GM21717 (cell line): Measurements from ENCODE around the gene ANXA9.
A peak's percentile ranks its signal among the peaks of the same experiment; 100 is the strongest.

Experiments used
- ATAC-seq: cut with Tn5 transposase; IDR thresholded peaks from one replicate; pipeline ENCODE4 v1.9.1; 2021; ENCODE audit warnings: mild to moderate bottlenecking, moderate library complexity; ENCODE audit not compliant: unreplicated experiment

Gene ANXA9

GRCh38 chr1:150974580-150975478, 7.3 kb upstream of the ANXA9 start, which contains the start of gene CERS2:
TSS of gene CERS2 (minus strand) at chr1:150974835. CDS start at chr1:150969090, 5,745 bp downstream.
- peak; percentile 73 for ATAC-seq

GRCh38 chr1:150976401-150976821, 5.7 kb upstream of the ANXA9 start:
- no peak for ATAC-seq

GRCh38 chr1:150976879-150977694, 5.0 kb upstream of the ANXA9 start:
- no peak for ATAC-seq

- ATAC-seq: no peak
Observed at GRCh38 chr1:150979092-150980056, 2.7 kb upstream of the ANXA9 start.

GRCh38 chr1:150981177-150981804, 801 bp upstream of the ANXA9 start:
- ATAC-seq: no peak

GRCh38 chr1:150985179-150985825, 3.2 kb downstream of the ANXA9 start:
- no peak for ATAC-seq

- ATAC-seq: no peak
Observed at GRCh38 chr1:150987924-150988323, 5.8 kb downstream of the ANXA9 start.

- ATAC-seq: no peak
Observed at GRCh38 chr1:150992626-150993025, 10.5 kb downstream of the ANXA9 start.

GRCh38 chr1:150994248-150994647, 12.2 kb downstream of the ANXA9 start:
- ATAC-seq: no peak

- no peak for ATAC-seq
Observed at GRCh38 chr1:150995460-150995859, 13.4 kb downstream of the ANXA9 start.

- no peak for ATAC-seq
Observed at GRCh38 chr1:150995896-150996295, 13.8 kb downstream of the ANXA9 start.

GRCh38 chr1:150997126-150997872, 15.2 kb downstream of the ANXA9 start:
- no peak for ATAC-seq

- ATAC-seq: no peak
Observed at GRCh38 chr1:150997949-150998348, 15.9 kb downstream of the ANXA9 start.

- ATAC-seq: no peak
Observed at GRCh38 chr1:150999051-150999674, 17.1 kb downstream of the ANXA9 start.

- ATAC-seq: no peak
Observed at GRCh38 chr1:150999926-151000325, 17.8 kb downstream of the ANXA9 start.

- ATAC-seq: no peak
Observed at GRCh38 chr1:151000408-151000807, 18.3 kb downstream of the ANXA9 start.

- no peak for ATAC-seq
Observed at GRCh38 chr1:151001602-151002001, 19.5 kb downstream of the ANXA9 start.

GRCh38 chr1:151002051-151002450, 20.0 kb downstream of the ANXA9 start:
- ATAC-seq: no peak
